GM12873 (cell line): ENCODE results near the gene SEC14L2.

ENCODE experiments used
- CTCF ChIP-seq: IDR thresholded peaks from 2 replicates; pipeline ENCODE4 v1.5.1; 2012; ENCODE audit warnings: low read depth, mild to moderate bottlenecking, moderate library complexity, low read length, control low read depth; ENCODE audit not compliant: insufficient read depth; ENCODE audit errors: missing control alignments

Gene SEC14L2

GRCh38 chr22:30357236-30357570, 39.6 kb upstream of the SEC14L2 start:
- TF ChIP-seq CTCF, result no peak

- TF ChIP-seq CTCF, result no peak
Measured at GRCh38 chr22:30357650-30358215, 39.1 kb upstream of the SEC14L2 start.

GRCh38 chr22:30358541-30358940, 38.3 kb upstream of the SEC14L2 start:
- no peak for TF ChIP-seq CTCF

GRCh38 chr22:30361916-30362650, 34.7 kb upstream of the SEC14L2 start:
- no peak for TF ChIP-seq CTCF

GRCh38 chr22:30362651-30363281, 34.1 kb upstream of the SEC14L2 start:
- no peak for TF ChIP-seq CTCF

GRCh38 chr22:30365891-30366290, 30.9 kb upstream of the SEC14L2 start:
- no peak for TF ChIP-seq CTCF

GRCh38 chr22:30368420-30368819, 28.4 kb upstream of the SEC14L2 start:
- no peak for TF ChIP-seq CTCF
